Large intestine (tissue), 12 donors: ENCODE data around the gene CSF1R. TPM values are rescaled to one million over a fixed set of nuclear protein-coding genes. Genes with fewer than 3 reads are reported as not detected.

Experiments used
- DNase-seq, 2 donors: peaks; one replicate each; pipeline versions ENCODE4 v3.0.0 to v3.0.0-alpha.2; 2013
- H3K27ac ChIP-seq: one replicate; pipeline ENCODE4 v1.5.1; 2013; ENCODE audit warnings: low read length
- H3K27me3 ChIP-seq: 2 replicates; pipeline ENCODE4 v1.6.1; 2013; ENCODE audit warnings: low read length; ENCODE audit not compliant: control insufficient read depth, insufficient read depth
- H3K36me3 ChIP-seq: 2 replicates; pipeline ENCODE4 v1.6.1; 2013; ENCODE audit warnings: low read length; ENCODE audit not compliant: control insufficient read depth, insufficient read depth
- H3K4me1 ChIP-seq: one replicate; pipeline ENCODE4 v1.6.1; 2013; ENCODE audit warnings: low read length; ENCODE audit not compliant: control insufficient read depth, insufficient read depth
- H3K4me3 ChIP-seq: one replicate; pipeline ENCODE4 v1.5.1; 2013; ENCODE audit warnings: low read length
- H3K9me3 ChIP-seq: one replicate; pipeline ENCODE4 v1.6.1; 2013; ENCODE audit warnings: mild to moderate bottlenecking, low read depth, low read length, moderate library complexity; ENCODE audit not compliant: control insufficient read depth
- WGBS: methylation state at CpG from one replicate; pipeline ENCODE4 v1.1.5; 2013; ENCODE audit warnings: low lambda C conversion rate; ENCODE audit not compliant: insufficient coverage; 5-methylcytosine and 5-hydroxymethylcytosine counted together
- long read RNA-seq, 11 donors: transcript quantifications; one replicate each; lab custom pipeline, GENCODE V29; 2026
- polyA plus RNA-seq: library from polyadenylated mRNA; unstranded; fragments of 120-200 nt; gene quantifications from one replicate; pipeline ENCODE4 v1.2.1, GENCODE V29; 2013

Gene CSF1R
- polyA plus RNA-seq, result 31.0 TPM
- long read RNA-seq, donor 1, partial matches to known transcripts, result 190 of 192 reads
- long read RNA-seq, donor 1, other reads (novel, unspliced or antisense), result 0 of 192 reads
- long read RNA-seq, donor 2, partial matches to known transcripts, result 477 of 481 reads
- long read RNA-seq, donor 2, other reads (novel, unspliced or antisense), result 0 of 481 reads
- long read RNA-seq, donor 3, partial matches to known transcripts, result 781 of 782 reads
- long read RNA-seq, donor 3, other reads (novel, unspliced or antisense), result 0 of 782 reads
- long read RNA-seq, donor 4, result 0 reads
- long read RNA-seq, donor 5, partial matches to known transcripts, result 0 of 1 reads
- long read RNA-seq, donor 5, other reads (novel, unspliced or antisense), result 0 of 1 reads
- long read RNA-seq, donor 6, partial matches to known transcripts, result 10 of 10 reads
- long read RNA-seq, donor 6, other reads (novel, unspliced or antisense), result 0 of 10 reads
- long read RNA-seq, donor 7, partial matches to known transcripts, result 158 of 158 reads
- long read RNA-seq, donor 7, other reads (novel, unspliced or antisense), result 0 of 158 reads
- long read RNA-seq, donor 8, partial matches to known transcripts, result 12 of 15 reads
- long read RNA-seq, donor 8, other reads (novel, unspliced or antisense), result 0 of 15 reads
- long read RNA-seq, donor 9, partial matches to known transcripts, result 0 of 1 reads
- long read RNA-seq, donor 9, other reads (novel, unspliced or antisense), result 0 of 1 reads
- long read RNA-seq, donor 10, partial matches to known transcripts, result 661 of 673 reads
- long read RNA-seq, donor 10, other reads (novel, unspliced or antisense), result 9 of 673 reads
- long read RNA-seq, donor 11, partial matches to known transcripts, result 241 of 243 reads
- long read RNA-seq, donor 11, other reads (novel, unspliced or antisense), result 0 of 243 reads

GRCh38 chr5:150085950-150086715 is at the start of gene CSF1R:
TSS of gene CSF1R (minus strand) at chr5:150086554. CDS start at chr5:150086427, 127 bp downstream.
- no peak within 1 kb of the TSS for H3K27ac ChIP-seq
- peak within 1 kb of the TSS; percentile 7 for H3K4me3 ChIP-seq
- no CpG with 5 or more reads among the region's 9 CpGs for WGBS
- H3K9me3 ChIP-seq, result no peaks in the 10 kb centered on the region
- no peak for DNase-seq
- no peaks in the 10 kb centered on the region for H3K36me3 ChIP-seq
- H3K4me1 ChIP-seq, result no peaks in the 10 kb centered on the region
- H3K27me3 ChIP-seq, result no peaks in the 10 kb centered on the region

- H3K4me1 ChIP-seq, result peaks cover 31% of the 10 kb centered on the region
- no peak overlapping the region for H3K27ac ChIP-seq
- peaks cover 2% of the 10 kb centered on the region for H3K36me3 ChIP-seq
- DNase-seq, result no peak
- H3K4me3 ChIP-seq, result no peak overlapping the region
- H3K9me3 ChIP-seq, result no peaks in the 10 kb centered on the region
- no CpG with 5 or more reads among the region's 21 CpGs for WGBS
- H3K27me3 ChIP-seq, result no peaks in the 10 kb centered on the region
These were observed 49.4 kb upstream of the CSF1R start for GRCh38 chr5:150135557-150136304.

- no peak overlapping the region for H3K27ac ChIP-seq
- no peaks in the 10 kb centered on the region for H3K9me3 ChIP-seq
- DNase-seq, result no peak
- H3K4me1 ChIP-seq, result peaks cover 29% of the 10 kb centered on the region
- no peaks in the 10 kb centered on the region for H3K27me3 ChIP-seq
- 60% methylated on average over 1 of the region's 7 CpGs for WGBS
- H3K36me3 ChIP-seq, result peaks cover 5% of the 10 kb centered on the region
- no peak overlapping the region for H3K4me3 ChIP-seq
These were observed 47.8 kb upstream of the CSF1R start for GRCh38 chr5:150134198-150134588.

- WGBS, result no CpG with 5 or more reads among the region's 16 CpGs
These were observed 47.3 kb upstream of the CSF1R start for GRCh38 chr5:150133581-150134197.

GRCh38 chr5:150132740-150133139 is 46.4 kb upstream of the CSF1R start:
- Histone ChIP-seq H3K36me3 (peaks cover 12% of the 10 kb centered on the region), H3K9me3 (no peaks in the 10 kb centered on the region), H3K27ac (no peak overlapping the region), H3K4me3 (no peak overlapping the region), H3K4me1 (peaks cover 14% of the 10 kb centered on the region), H3K27me3 (no peaks in the 10 kb centered on the region)
- no peak for DNase-seq
- no CpG with 5 or more reads among the region's 22 CpGs for whole genome bisulfite sequencing

More at GRCh38 chr5:150133581-150134197, 47.3 kb upstream of the CSF1R start:
- Histone ChIP-seq H3K4me1 (peaks cover 23% of the 10 kb centered on the region), H3K9me3 (no peaks in the 10 kb centered on the region), H3K27ac (no peak overlapping the region), H3K4me3 (no peak overlapping the region), H3K36me3 (peaks cover 5% of the 10 kb centered on the region), H3K27me3 (no peaks in the 10 kb centered on the region)
- DNase-seq, result no peak

- H3K27ac ChIP-seq, result no peak overlapping the region
- H3K4me1 ChIP-seq, result peaks cover 8% of the 10 kb centered on the region
- H3K36me3 ChIP-seq, result peaks cover 12% of the 10 kb centered on the region
- no CpG with 5 or more reads among the region's 12 CpGs for WGBS
- DNase-seq, result no peak
- no peaks in the 10 kb centered on the region for H3K27me3 ChIP-seq
- H3K9me3 ChIP-seq, result no peaks in the 10 kb centered on the region
- H3K4me3 ChIP-seq, result no peak overlapping the region
These were observed 45.8 kb upstream of the CSF1R start for GRCh38 chr5:150131978-150132694.

GRCh38 chr5:150131461-150131860 is 45.1 kb upstream of the CSF1R start:
- H3K27ac ChIP-seq, result no peak overlapping the region
- H3K36me3 ChIP-seq, result peaks cover 12% of the 10 kb centered on the region
- 94% methylated on average over 2 of the region's 4 CpGs for WGBS
- H3K4me3 ChIP-seq, result no peak overlapping the region
- DNase-seq, result no peak
- peaks cover 6% of the 10 kb centered on the region for H3K4me1 ChIP-seq
- no peaks in the 10 kb centered on the region for H3K27me3 ChIP-seq
- no peaks in the 10 kb centered on the region for H3K9me3 ChIP-seq

- no CpG with 5 or more reads among the region's 8 CpGs for WGBS
- peaks cover 6% of the 10 kb centered on the region for H3K4me1 ChIP-seq
- no peaks in the 10 kb centered on the region for H3K27me3 ChIP-seq
- no peak overlapping the region for H3K4me3 ChIP-seq
- DNase-seq, result no peak
- peaks cover 12% of the 10 kb centered on the region for H3K36me3 ChIP-seq
- no peak overlapping the region for H3K27ac ChIP-seq
- H3K9me3 ChIP-seq, result no peaks in the 10 kb centered on the region
These were observed 44.2 kb upstream of the CSF1R start for GRCh38 chr5:150130493-150130922.
